Caco-2 (cell line): ENCODE measurements around the gene SORBS2. TPM values are rescaled to one million over a fixed set of nuclear protein-coding genes. Genes with fewer than 3 reads are reported as not detected.

Experiments used
- BruUV-seq: library from RNA; stranded (reverse); fragments of 400-500 nt; replicated peaks from 2 replicates; lab custom pipeline; 2021; lab: Mats Ljungman, UMichigan
- CTCF ChIA-PET: fragments of 300-600 bp; sonication (Branson Sonifier 250); formaldehyde crosslinking; loops from one replicate; lab custom pipeline; 2022; ENCODE audit warnings: antibody characterized with exemption; lab: Charles Lee
- POLR2A ChIA-PET: fragments of 300-600 bp; sonication (Branson Sonifier 250); formaldehyde crosslinking; loops from one replicate; lab custom pipeline; 2022; ENCODE audit warnings: antibody characterized with exemption; lab: Charles Lee
- DNase-seq, 2 experiments: peaks; one replicate each; pipeline versions ENCODE4 v3.0.0 to v3.0.0-alpha.2; 2020 to 2022
- H3K27me3 ChIP-seq: replicated peaks from 2 replicates; pipeline ENCODE4 v1.6.0; 2011; ENCODE audit warnings: low read length; ENCODE audit not compliant: control insufficient read depth, insufficient read depth
- H3K36me3 ChIP-seq: 2 replicates; pipeline ENCODE4 v1.5.1; 2011; ENCODE audit warnings: low read length; ENCODE audit not compliant: control insufficient read depth, insufficient read depth
- H3K4me1 ChIP-seq: fragments of 250-450 bp; sonication (Bioruptor Pico); 2 replicates; pipeline ENCODE4 v1.5.1; 2020; ENCODE audit warnings: mild to moderate bottlenecking
- H3K4me3 ChIP-seq: 2 replicates; pipeline ENCODE4 v1.5.1; 2011; ENCODE audit warnings: low read depth, mild to moderate bottlenecking, control low read depth, low read length
- H3K9me3 ChIP-seq: fragments of 250-450 bp; sonication (Bioruptor Pico); 2 replicates; pipeline ENCODE4 v1.5.1; 2020; ENCODE audit warnings: mild to moderate bottlenecking, moderate library complexity
- H3K27ac Mint-ChIP-seq: one replicate; pipeline ENCODE4 v1.8.0; 2022; ENCODE audit warnings: mixed read lengths; ENCODE audit not compliant: unreplicated experiment
- H3K27me3 Mint-ChIP-seq: one replicate; pipeline ENCODE4 v1.8.0; 2022; ENCODE audit warnings: mixed read lengths; ENCODE audit not compliant: insufficient read depth, unreplicated experiment
- H3K36me3 Mint-ChIP-seq: one replicate; pipeline ENCODE4 v1.8.0; 2022; ENCODE audit warnings: mild to moderate bottlenecking, mixed read lengths; ENCODE audit not compliant: insufficient read depth, unreplicated experiment
- H3K4me1 Mint-ChIP-seq: one replicate; pipeline ENCODE4 v1.8.0; 2022; ENCODE audit warnings: low read depth, mixed read lengths; ENCODE audit not compliant: unreplicated experiment
- H3K4me3 Mint-ChIP-seq: one replicate; pipeline ENCODE4 v1.8.0; 2022; ENCODE audit warnings: mild to moderate bottlenecking, moderate library complexity, mixed read lengths; ENCODE audit not compliant: unreplicated experiment
- H3K9me3 Mint-ChIP-seq: one replicate; pipeline ENCODE4 v1.8.0; 2022; ENCODE audit warnings: mixed read lengths; ENCODE audit not compliant: unreplicated experiment
- intact Hi-C: fragments of 100-400 bp; cut with micrococcal nuclease; formaldehyde crosslinking; loops from one replicate; pipeline ENCODE4 v1.10.0; 2022; ENCODE audit not compliant: unreplicated experiment
- total RNA-seq: library from RNA; stranded (reverse); gene quantifications from 2 replicates; pipeline ENCODE4 v1.2.3, GENCODE V29; 2022
- TF ChIP-seq, protein P1 (sequence below), 2 experiments: fragments of 200-600 bp in 1 of 2; IDR thresholded peaks; 1 replicate in 1 of 2; 2 replicates in 1 of 2; pipeline versions ENCODE4 v1.5.1 to v1.8.0; 2011 to 2022; ENCODE audit warnings: antibody characterized with exemption in 1 of 2, control low read depth in 1 of 2, inconsistent platforms in 1 of 2, low read depth in 1 of 2, low read length in 1 of 2, mild to moderate bottlenecking in 1 of 2, moderate library complexity in 1 of 2; ENCODE audit not compliant: insufficient read depth in 1 of 2, severe bottlenecking in 1 of 2, unreplicated experiment in 1 of 2

The SORBS2 gene
- total RNA-seq, 1 experiment from 2014 or later: 47.7 TPM

DNA sequence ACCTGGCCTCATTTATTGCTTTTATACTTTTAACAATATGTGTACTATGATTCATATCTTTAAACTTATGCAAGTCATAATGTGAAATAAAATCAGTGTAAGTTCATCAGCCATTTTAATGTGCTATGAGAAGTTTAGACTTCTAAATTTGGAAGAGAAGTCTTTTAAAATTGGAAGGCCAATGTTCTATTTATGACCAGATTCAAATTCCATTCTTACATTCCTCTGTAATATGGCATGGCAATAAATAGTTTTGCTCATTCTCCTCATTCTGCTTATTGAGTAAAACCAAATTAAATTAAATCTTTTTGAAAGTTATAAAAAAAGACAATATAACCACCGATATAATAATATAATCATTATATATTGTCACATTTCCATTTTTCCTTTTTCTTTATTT, 126.2 kb downstream of the SORBS2 start:
- Mint-ChIP-seq H3K36me3 (peaks cover 6% of the 10 kb centered on the region), H3K27ac (no peak overlapping the region), H3K9me3 (no peaks in the 10 kb centered on the region), H3K4me3 (no peak overlapping the region), H3K27me3 (no peaks in the 10 kb centered on the region), H3K4me1 (no peaks in the 10 kb centered on the region)
- CTCF ChIA-PET: no interaction called here
- Histone ChIP-seq H3K4me1 (no peaks in the 10 kb centered on the region), H3K27me3 (no peaks in the 10 kb centered on the region), H3K4me3 (no peak overlapping the region), H3K36me3 (0 out of 2 replicates have a peak, but pooled peaks cover 1% of the 10 kb centered on the region), H3K9me3 (no peaks in the 10 kb centered on the region)
- no peak for DNase-seq
- no TSS peak for BruUV-seq
- POLR2A ChIA-PET: no interaction called here
- TF ChIP-seq, protein P1, sequence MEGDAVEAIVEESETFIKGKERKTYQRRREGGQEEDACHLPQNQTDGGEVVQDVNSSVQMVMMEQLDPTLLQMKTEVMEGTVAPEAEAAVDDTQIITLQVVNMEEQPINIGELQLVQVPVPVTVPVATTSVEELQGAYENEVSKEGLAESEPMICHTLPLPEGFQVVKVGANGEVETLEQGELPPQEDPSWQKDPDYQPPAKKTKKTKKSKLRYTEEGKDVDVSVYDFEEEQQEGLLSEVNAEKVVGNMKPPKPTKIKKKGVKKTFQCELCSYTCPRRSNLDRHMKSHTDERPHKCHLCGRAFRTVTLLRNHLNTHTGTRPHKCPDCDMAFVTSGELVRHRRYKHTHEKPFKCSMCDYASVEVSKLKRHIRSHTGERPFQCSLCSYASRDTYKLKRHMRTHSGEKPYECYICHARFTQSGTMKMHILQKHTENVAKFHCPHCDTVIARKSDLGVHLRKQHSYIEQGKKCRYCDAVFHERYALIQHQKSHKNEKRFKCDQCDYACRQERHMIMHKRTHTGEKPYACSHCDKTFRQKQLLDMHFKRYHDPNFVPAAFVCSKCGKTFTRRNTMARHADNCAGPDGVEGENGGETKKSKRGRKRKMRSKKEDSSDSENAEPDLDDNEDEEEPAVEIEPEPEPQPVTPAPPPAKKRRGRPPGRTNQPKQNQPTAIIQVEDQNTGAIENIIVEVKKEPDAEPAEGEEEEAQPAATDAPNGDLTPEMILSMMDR (IDR thresholded peaks at IDR 0.05; ENCODE audit: insufficient read depth in 1 of 2, low read depth in 1 of 2, low read length in 1 of 2, severe bottlenecking in 1 of 2, unreplicated experiment in 1 of 2): no peak
- intact Hi-C loops: no loop called here

DNA sequence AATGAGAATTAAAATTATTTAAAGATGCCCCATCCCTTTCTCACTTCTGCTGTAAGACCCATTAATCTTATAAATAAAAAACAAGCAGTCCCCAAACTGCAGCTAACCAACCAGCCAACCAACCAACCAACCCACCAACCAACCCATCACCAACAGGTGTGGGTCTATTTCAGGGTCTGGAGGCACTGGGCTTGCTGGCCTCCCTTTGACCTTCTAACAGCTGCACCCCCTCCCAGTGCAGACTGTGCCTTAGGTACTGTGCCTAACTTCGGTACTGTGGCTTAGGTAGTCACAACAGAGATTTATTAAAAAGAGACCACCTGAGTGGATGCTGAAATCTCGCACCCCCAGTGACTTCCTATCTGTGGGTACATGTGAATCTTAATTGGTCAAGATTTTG, 128.1 kb downstream of the SORBS2 start:
- ChIA-PET CTCF (no interaction called here), POLR2A (no interaction called here)
- TF ChIP-seq, protein P1 (IDR thresholded peaks at IDR 0.05; ENCODE audit: insufficient read depth in 1 of 2, low read depth in 1 of 2, low read length in 1 of 2, severe bottlenecking in 1 of 2, unreplicated experiment in 1 of 2): no peak

DNA sequence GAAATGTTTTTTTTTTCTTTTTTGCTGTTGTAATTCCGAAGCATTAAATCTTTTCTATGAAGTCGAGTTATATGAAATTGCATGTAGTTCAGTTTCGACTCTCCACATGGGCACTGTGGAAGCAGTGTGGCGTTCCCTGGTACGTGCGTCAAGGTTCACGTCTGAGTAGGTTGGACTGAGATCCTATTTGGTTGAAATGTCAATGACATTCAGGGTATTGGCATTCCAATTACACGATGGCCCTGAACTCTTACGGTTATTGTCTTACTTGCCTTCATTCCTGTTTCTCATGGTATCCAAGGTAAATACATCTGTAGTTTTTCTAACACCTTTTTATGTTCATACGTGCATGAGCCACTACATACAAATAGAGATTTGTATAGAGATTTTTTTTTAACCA, 128.8 kb downstream of the SORBS2 start:
- Histone ChIP-seq H3K4me1 (no peaks in the 10 kb centered on the region), H3K4me3 (no peak overlapping the region), H3K36me3 (no peaks in the 10 kb centered on the region), H3K27me3 (no peaks in the 10 kb centered on the region), H3K9me3 (no peaks in the 10 kb centered on the region)
- Mint-ChIP-seq H3K4me1 (no peaks in the 10 kb centered on the region), H3K36me3 (peaks cover 6% of the 10 kb centered on the region), H3K4me3 (no peak overlapping the region), H3K27ac (no peak overlapping the region), H3K9me3 (no peaks in the 10 kb centered on the region), H3K27me3 (no peaks in the 10 kb centered on the region)
- TF ChIP-seq, protein P1 (IDR thresholded peaks at IDR 0.05; ENCODE audit: insufficient read depth in 1 of 2, low read depth in 1 of 2, low read length in 1 of 2, severe bottlenecking in 1 of 2, unreplicated experiment in 1 of 2): no peak
- intact Hi-C loops: no loop called here
- no peak for DNase-seq
- ChIA-PET CTCF (no interaction called here), POLR2A (no interaction called here)
- BruUV-seq: no TSS peak

More for the DNA sequence above, 128.1 kb downstream of the SORBS2 start:
- Mint-ChIP-seq H3K4me3 (no peak overlapping the region), H3K36me3 (peaks cover 6% of the 10 kb centered on the region), H3K9me3 (no peaks in the 10 kb centered on the region), H3K27me3 (no peaks in the 10 kb centered on the region), H3K4me1 (no peaks in the 10 kb centered on the region), H3K27ac (no peak overlapping the region)
- Histone ChIP-seq H3K36me3 (no peaks in the 10 kb centered on the region), H3K4me1 (no peaks in the 10 kb centered on the region), H3K9me3 (no peaks in the 10 kb centered on the region), H3K4me3 (no peak overlapping the region), H3K27me3 (no peaks in the 10 kb centered on the region)
- DNase-seq: no peak
- no TSS peak for BruUV-seq
- intact Hi-C loops: no loop called here
